ENCODE measurements around the gene CDX1.

GRCh38 chr5:150124111-150124557 lies 42.4 kb upstream of the CDX1 start:
- TF ChIP-seq CTCF (conservative IDR thresholded peaks at IDR 0.05; ENCODE audit: low read depth, low read length), result no peak
- no peak for TF ChIP-seq EZH2 (IDR thresholded peaks at IDR 0.05; ENCODE audit: low read length, unreplicated experiment)
